ENCODE measurements around the gene DDX39A. TPM values are rescaled to one million over a fixed set of nuclear protein-coding genes. Genes with fewer than 3 reads are reported as not detected.

The DDX39A gene
- total and polyA plus RNA-seq, 2 donors (not counting 1 experiment from before 2014, with no cell fraction given), result 35.9 to 36.5 TPM

DNA sequence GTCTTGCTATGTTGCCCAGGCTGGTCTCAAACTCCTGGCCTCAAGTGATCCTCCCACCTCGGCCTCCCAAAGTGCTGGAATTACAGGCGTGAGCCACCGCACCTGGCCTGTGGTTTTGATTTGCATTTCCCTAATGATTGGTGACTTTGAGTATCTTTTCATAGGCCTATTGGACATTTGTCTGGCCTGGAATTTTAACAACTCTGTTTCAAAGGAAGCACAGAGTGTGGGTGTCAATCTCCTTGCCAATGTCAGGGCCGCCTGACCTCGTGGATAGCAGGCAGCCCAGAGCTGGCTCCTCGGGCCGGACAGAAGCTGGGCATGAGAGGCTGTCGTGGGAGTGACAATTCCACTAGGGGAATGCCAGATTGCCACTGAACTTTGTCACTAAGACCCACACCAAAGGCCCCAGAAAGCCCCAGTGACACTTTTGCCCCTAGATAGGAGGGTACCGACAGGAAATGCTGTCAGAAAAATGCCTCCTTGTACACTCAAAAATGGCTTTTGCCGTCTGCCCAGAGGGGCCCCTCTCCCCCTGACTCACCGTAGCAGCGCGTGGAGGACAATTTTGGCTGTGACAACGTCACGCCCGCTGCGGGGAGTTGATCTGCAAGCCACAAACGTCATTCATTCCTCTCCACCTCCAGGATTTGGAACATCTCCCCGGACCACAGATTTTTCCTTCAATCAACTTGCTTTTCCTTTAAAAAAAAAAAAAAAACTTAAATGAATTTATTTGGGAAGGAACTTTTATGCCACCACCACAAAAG, 49.6 kb downstream of the DDX39A start:
- peak overlapping the region; percentile 14 for H2AFZ ChIP-seq (ENCODE audit: low read length)
- H3K4me1 ChIP-seq (ENCODE audit: control insufficient read depth, extremely low read depth, insufficient read depth, low read length), result peaks cover 5% of the 10 kb centered on the region
- H3K27me3 ChIP-seq (ENCODE audit: control insufficient read depth, insufficient read depth, low read length), result no peaks in the 10 kb centered on the region
- no peak overlapping the region for H3K4me3 ChIP-seq (replicated peaks in 1 of 4; ENCODE audit: control extremely low read depth in 1 of 4, insufficient read depth in 1 of 4, low read depth in 3 of 4, low read length in 4 of 4)
- H3K9ac ChIP-seq (ENCODE audit: insufficient read depth, low read length), result no peak overlapping the region
- no peak overlapping the region for H3K4me2 ChIP-seq (ENCODE audit: extremely low read depth, insufficient read depth, low read length)
- no peaks in the 10 kb centered on the region for H3K79me2 ChIP-seq (ENCODE audit: control insufficient read depth, insufficient read depth, low read length)
- no peak for TF ChIP-seq EZH2 (IDR thresholded peaks at IDR 0.05; ENCODE audit: low read length, missing control alignments)
- TF ChIP-seq, protein P1, sequence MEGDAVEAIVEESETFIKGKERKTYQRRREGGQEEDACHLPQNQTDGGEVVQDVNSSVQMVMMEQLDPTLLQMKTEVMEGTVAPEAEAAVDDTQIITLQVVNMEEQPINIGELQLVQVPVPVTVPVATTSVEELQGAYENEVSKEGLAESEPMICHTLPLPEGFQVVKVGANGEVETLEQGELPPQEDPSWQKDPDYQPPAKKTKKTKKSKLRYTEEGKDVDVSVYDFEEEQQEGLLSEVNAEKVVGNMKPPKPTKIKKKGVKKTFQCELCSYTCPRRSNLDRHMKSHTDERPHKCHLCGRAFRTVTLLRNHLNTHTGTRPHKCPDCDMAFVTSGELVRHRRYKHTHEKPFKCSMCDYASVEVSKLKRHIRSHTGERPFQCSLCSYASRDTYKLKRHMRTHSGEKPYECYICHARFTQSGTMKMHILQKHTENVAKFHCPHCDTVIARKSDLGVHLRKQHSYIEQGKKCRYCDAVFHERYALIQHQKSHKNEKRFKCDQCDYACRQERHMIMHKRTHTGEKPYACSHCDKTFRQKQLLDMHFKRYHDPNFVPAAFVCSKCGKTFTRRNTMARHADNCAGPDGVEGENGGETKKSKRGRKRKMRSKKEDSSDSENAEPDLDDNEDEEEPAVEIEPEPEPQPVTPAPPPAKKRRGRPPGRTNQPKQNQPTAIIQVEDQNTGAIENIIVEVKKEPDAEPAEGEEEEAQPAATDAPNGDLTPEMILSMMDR (conservative IDR thresholded peaks at IDR 0.05 in 1 of 2, IDR thresholded peaks at IDR 0.05 in 1 of 2; ENCODE audit: low read depth in 1 of 2, low read length in 2 of 2), result no peak
- H3K36me3 ChIP-seq (ENCODE audit: control insufficient read depth, insufficient read depth, low read length), result no peaks in the 10 kb centered on the region
- DNase-seq (ENCODE audit: low read depth in 2 of 2), result peak; percentile 41 to 76
- H3K9me3 ChIP-seq (ENCODE audit: control insufficient read depth, insufficient read depth, low read depth, low read length), result no peaks in the 10 kb centered on the region
- no peaks in the 10 kb centered on the region for H4K20me1 ChIP-seq (ENCODE audit: control insufficient read depth, extremely low read depth, insufficient read depth, low read length)
- H3K27ac ChIP-seq (ENCODE audit: insufficient read depth, low read length), result no peak overlapping the region

DNA sequence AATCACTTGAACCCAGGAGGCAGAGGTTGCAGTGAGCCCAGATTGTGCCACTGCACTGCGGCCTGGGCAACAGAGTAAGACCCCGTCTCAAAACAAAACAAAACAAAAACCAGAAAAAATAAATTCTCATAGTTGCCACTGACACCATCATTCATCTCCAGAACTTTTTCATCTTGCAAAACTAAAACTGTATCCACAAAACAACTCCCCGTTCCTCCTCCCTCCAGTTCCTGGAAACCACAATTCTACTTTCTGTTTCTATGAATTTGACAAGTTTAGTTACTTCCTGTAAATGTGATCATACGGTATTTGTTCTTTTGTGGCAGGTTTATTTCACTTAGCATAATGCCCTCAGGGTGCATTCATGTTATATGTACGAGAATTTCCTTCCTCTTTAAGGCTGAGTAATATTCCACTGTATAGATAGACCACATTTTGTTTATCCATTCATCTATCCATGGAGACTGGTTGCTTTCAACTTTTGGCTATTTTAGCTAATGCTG, 51.1 kb downstream of the DDX39A start:
- TF ChIP-seq, protein P1 (conservative IDR thresholded peaks at IDR 0.05 in 1 of 2, IDR thresholded peaks at IDR 0.05 in 1 of 2; ENCODE audit: low read depth in 1 of 2, low read length in 2 of 2), result no peak
- TF ChIP-seq EZH2 (IDR thresholded peaks at IDR 0.05; ENCODE audit: low read length, missing control alignments), result no peak
- no peaks in the 10 kb centered on the region for H3K27me3 ChIP-seq (ENCODE audit: control insufficient read depth, insufficient read depth, low read length)

DNA sequence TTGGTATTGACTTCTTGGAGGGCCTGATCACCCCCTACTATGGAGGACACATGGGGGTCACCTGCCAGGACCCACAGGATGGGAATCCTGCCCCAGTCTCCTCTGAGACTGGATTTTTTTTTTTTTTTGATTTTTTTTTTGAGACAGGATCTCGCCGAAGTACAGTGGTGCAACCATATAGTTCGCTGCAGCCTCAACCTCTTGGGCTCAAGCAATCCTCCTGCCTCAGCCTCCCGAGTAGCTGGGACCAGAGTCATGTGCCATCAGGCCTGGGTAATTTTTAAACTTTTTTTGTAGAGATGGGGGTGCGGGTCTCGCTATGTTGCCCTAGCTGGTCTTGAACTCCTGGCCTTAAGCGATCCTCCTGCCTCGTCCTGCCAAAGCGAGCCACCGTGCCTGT, 52.1 kb downstream of the DDX39A start:
- Histone ChIP-seq H3K36me3 (ENCODE audit: control insufficient read depth, insufficient read depth, low read length) (no peaks in the 10 kb centered on the region), H3K4me3 (replicated peaks in 1 of 4; ENCODE audit: control extremely low read depth in 1 of 4, insufficient read depth in 1 of 4, low read depth in 3 of 4, low read length in 4 of 4) (no peak overlapping the region), H2AFZ (ENCODE audit: low read length) (no peak overlapping the region), H3K79me2 (ENCODE audit: control insufficient read depth, insufficient read depth, low read length) (no peaks in the 10 kb centered on the region), H3K4me1 (ENCODE audit: control insufficient read depth, extremely low read depth, insufficient read depth, low read length) (peaks cover 11% of the 10 kb centered on the region), H3K4me2 (ENCODE audit: extremely low read depth, insufficient read depth, low read length) (no peak overlapping the region), H3K9ac (ENCODE audit: insufficient read depth, low read length) (no peak overlapping the region), H3K27ac (ENCODE audit: insufficient read depth, low read length) (no peak overlapping the region), H4K20me1 (ENCODE audit: control insufficient read depth, extremely low read depth, insufficient read depth, low read length) (no peaks in the 10 kb centered on the region), H3K27me3 (ENCODE audit: control insufficient read depth, insufficient read depth, low read length) (no peaks in the 10 kb centered on the region), H3K9me3 (ENCODE audit: control insufficient read depth, insufficient read depth, low read depth, low read length) (no peaks in the 10 kb centered on the region)
- no peak for DNase-seq (ENCODE audit: low read depth in 2 of 2)
- TF ChIP-seq, protein P1 (conservative IDR thresholded peaks at IDR 0.05 in 1 of 2, IDR thresholded peaks at IDR 0.05 in 1 of 2; ENCODE audit: low read depth in 1 of 2, low read length in 2 of 2), result no peak
- no peak for TF ChIP-seq EZH2 (IDR thresholded peaks at IDR 0.05; ENCODE audit: low read length, missing control alignments)

More for the DNA sequence above, 51.1 kb downstream of the DDX39A start:
- Histone ChIP-seq H4K20me1 (ENCODE audit: control insufficient read depth, extremely low read depth, insufficient read depth, low read length) (no peaks in the 10 kb centered on the region), H3K4me1 (ENCODE audit: control insufficient read depth, extremely low read depth, insufficient read depth, low read length) (peaks cover 11% of the 10 kb centered on the region), H3K79me2 (ENCODE audit: control insufficient read depth, insufficient read depth, low read length) (no peaks in the 10 kb centered on the region), H3K4me3 (replicated peaks in 1 of 4; ENCODE audit: control extremely low read depth in 1 of 4, insufficient read depth in 1 of 4, low read depth in 3 of 4, low read length in 4 of 4) (no peak overlapping the region), H2AFZ (ENCODE audit: low read length) (no peak overlapping the region), H3K9ac (ENCODE audit: insufficient read depth, low read length) (no peak overlapping the region), H3K27ac (ENCODE audit: insufficient read depth, low read length) (no peak overlapping the region), H3K9me3 (ENCODE audit: control insufficient read depth, insufficient read depth, low read depth, low read length) (no peaks in the 10 kb centered on the region), H3K4me2 (ENCODE audit: extremely low read depth, insufficient read depth, low read length) (no peak overlapping the region), H3K36me3 (ENCODE audit: control insufficient read depth, insufficient read depth, low read length) (no peaks in the 10 kb centered on the region)
- DNase-seq (ENCODE audit: low read depth in 2 of 2), result no peak
